ENCODE measurements around the gene ITGA1. TPM values are rescaled to one million over a fixed set of nuclear protein-coding genes. Genes with fewer than 3 reads are reported as not detected.

The ITGA1 gene
- total RNA-seq, 2 experiments from 2014 or later = not detected

DNA sequence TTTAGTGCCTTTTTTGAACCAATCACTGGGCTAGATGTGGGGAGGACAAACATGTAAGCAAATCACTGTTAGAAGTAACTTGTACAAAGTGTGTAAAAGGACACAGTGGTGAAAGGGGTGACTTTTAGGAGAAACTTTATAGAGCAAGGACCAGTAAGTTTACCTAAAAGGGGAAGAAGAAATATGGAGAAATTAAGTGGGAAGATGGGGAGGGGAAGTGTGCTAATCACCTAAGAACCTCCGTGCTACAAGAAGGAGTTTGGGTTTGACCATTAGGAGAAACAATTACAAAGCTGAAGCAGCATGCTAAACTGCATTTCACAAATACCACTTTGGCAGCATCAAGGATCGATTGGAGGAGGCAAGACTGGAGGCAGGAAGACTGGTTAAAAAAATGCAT lies 17.3 kb downstream of the ITGA1 start:
- H2AFZ ChIP-seq (ENCODE audit: low read length) = no peak overlapping the region
- ChIA-PET POLR2A (no interaction called here), CTCF (ENCODE audit: unreplicated experiment) (no interaction called here)
- TF ChIP-seq, protein P1, sequence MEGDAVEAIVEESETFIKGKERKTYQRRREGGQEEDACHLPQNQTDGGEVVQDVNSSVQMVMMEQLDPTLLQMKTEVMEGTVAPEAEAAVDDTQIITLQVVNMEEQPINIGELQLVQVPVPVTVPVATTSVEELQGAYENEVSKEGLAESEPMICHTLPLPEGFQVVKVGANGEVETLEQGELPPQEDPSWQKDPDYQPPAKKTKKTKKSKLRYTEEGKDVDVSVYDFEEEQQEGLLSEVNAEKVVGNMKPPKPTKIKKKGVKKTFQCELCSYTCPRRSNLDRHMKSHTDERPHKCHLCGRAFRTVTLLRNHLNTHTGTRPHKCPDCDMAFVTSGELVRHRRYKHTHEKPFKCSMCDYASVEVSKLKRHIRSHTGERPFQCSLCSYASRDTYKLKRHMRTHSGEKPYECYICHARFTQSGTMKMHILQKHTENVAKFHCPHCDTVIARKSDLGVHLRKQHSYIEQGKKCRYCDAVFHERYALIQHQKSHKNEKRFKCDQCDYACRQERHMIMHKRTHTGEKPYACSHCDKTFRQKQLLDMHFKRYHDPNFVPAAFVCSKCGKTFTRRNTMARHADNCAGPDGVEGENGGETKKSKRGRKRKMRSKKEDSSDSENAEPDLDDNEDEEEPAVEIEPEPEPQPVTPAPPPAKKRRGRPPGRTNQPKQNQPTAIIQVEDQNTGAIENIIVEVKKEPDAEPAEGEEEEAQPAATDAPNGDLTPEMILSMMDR (conservative IDR thresholded peaks at IDR 0.05; ENCODE audit: low read length) = no peak
- no peak for TF ChIP-seq EZH2phosphoT487 (IDR thresholded peaks at IDR 0.05; ENCODE audit: borderline replicate concordance, low read depth, low read length)
- no peak overlapping the region for H3K4me2 ChIP-seq (ENCODE audit: low read length)
- H3K9me2 ChIP-seq (ENCODE audit: insufficient read depth, low read length) = no peaks in the 10 kb centered on the region
- H3K9me3 ChIP-seq (ENCODE audit: low read length) = no peaks in the 10 kb centered on the region
- peaks cover 41% of the 10 kb centered on the region for H3K36me3 ChIP-seq (ENCODE audit: insufficient read depth, low read length)
- intact Hi-C loops (cut with micrococcal nuclease; ENCODE audit: unreplicated experiment) = no loop called here
- peaks cover 33% of the 10 kb centered on the region for H4K20me1 ChIP-seq (ENCODE audit: insufficient read depth, low read length)
- no peak overlapping the region for H3K27ac ChIP-seq (ENCODE audit: low read depth, low read length, poor library complexity, severe bottlenecking)
- no TSS peak for BruUV-seq (replicated peaks)
- H3K79me2 ChIP-seq (ENCODE audit: insufficient read depth, low read depth, low read length) = peaks cover 49% of the 10 kb centered on the region
- H3K4me1 ChIP-seq (ENCODE audit: insufficient read depth, low read length, poor library complexity, severe bottlenecking) = peaks cover 12% of the 10 kb centered on the region
- no peak for DNase-seq (ENCODE audit: low spot score)
- no peak overlapping the region for H3K4me3 ChIP-seq (ENCODE audit: low read depth, low read length, poor library complexity, severe bottlenecking)

DNA sequence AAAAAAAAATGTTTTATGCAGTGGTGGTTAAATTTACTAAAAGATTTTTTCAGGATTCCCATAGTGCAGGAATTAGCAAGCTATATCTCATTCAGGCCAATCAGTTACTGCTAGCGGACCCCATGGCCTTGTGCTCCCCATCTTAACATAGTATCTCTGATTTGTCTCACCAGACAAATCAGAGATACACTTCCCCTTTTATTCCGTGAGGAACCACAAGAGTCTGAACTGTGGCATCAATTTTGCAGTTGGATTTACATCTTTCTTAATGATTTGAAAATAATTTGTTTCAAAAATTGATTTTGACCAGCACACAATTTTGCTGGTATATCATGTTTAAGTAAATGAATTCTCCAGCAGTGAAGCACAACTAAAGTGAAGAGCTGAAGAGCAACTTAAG lies 17.9 kb downstream of the ITGA1 start:
- POLR2A ChIA-PET = no interaction called here
- intact Hi-C loops (cut with micrococcal nuclease; ENCODE audit: unreplicated experiment) = no loop called here
- no peaks in the 10 kb centered on the region for H3K9me2 ChIP-seq (ENCODE audit: insufficient read depth, low read length)
- peaks cover 12% of the 10 kb centered on the region for H3K4me1 ChIP-seq (ENCODE audit: insufficient read depth, low read length, poor library complexity, severe bottlenecking)
- no TSS peak for BruUV-seq (replicated peaks)
- H3K9me3 ChIP-seq (ENCODE audit: low read length) = no peaks in the 10 kb centered on the region
- H3K36me3 ChIP-seq (ENCODE audit: insufficient read depth, low read length) = peaks cover 41% of the 10 kb centered on the region
- H3K27ac ChIP-seq (ENCODE audit: low read depth, low read length, poor library complexity, severe bottlenecking) = no peak overlapping the region
- no peak for DNase-seq (ENCODE audit: low spot score)
- no peak overlapping the region for H3K4me2 ChIP-seq (ENCODE audit: low read length)
- CTCF ChIA-PET (ENCODE audit: unreplicated experiment) = no interaction called here
- TF ChIP-seq EZH2phosphoT487 (IDR thresholded peaks at IDR 0.05; ENCODE audit: borderline replicate concordance, low read depth, low read length) = no peak
- TF ChIP-seq, protein P1 (conservative IDR thresholded peaks at IDR 0.05; ENCODE audit: low read length) = no peak
- H3K79me2 ChIP-seq (ENCODE audit: insufficient read depth, low read depth, low read length) = peaks cover 45% of the 10 kb centered on the region
- H2AFZ ChIP-seq (ENCODE audit: low read length) = no peak overlapping the region
- H4K20me1 ChIP-seq (ENCODE audit: insufficient read depth, low read length) = peaks cover 33% of the 10 kb centered on the region
- no peak overlapping the region for H3K4me3 ChIP-seq (ENCODE audit: low read depth, low read length, poor library complexity, severe bottlenecking)

DNA sequence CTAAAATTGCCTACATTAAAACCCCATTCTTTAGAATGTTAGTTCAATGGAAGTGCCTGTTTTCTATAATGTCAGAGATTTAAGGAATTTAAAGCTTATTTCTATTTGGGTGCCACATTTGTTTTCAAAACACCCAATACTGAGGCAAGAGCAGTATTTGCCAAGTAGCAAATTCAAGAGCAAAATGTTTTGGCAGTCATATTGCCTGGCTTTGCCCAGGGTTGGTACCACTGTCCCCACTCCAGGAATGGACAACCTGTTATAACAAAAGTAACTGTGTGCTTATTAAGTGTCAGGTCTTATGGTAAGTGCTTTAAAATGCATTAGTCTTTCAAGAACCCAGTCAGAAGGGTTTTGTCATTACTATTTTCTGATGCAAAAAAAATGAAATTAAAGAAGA lies 19.3 kb downstream of the ITGA1 start:
- no peak overlapping the region for H2AFZ ChIP-seq (ENCODE audit: low read length)
- no TSS peak for BruUV-seq (replicated peaks)
- H3K79me2 ChIP-seq (ENCODE audit: insufficient read depth, low read depth, low read length) = peaks cover 31% of the 10 kb centered on the region
- no peak overlapping the region for H3K27ac ChIP-seq (ENCODE audit: low read depth, low read length, poor library complexity, severe bottlenecking)
- no peak overlapping the region for H3K4me2 ChIP-seq (ENCODE audit: low read length)
- no peaks in the 10 kb centered on the region for H3K9me2 ChIP-seq (ENCODE audit: insufficient read depth, low read length)
- H3K4me1 ChIP-seq (ENCODE audit: insufficient read depth, low read length, poor library complexity, severe bottlenecking) = peaks cover 12% of the 10 kb centered on the region
- H4K20me1 ChIP-seq (ENCODE audit: insufficient read depth, low read length) = peaks cover 20% of the 10 kb centered on the region
- ChIA-PET CTCF (ENCODE audit: unreplicated experiment) (no interaction called here), POLR2A (interaction anchor here (2.4 kb wide), 1 partner anchor 8 kb away, joined by 6 read pairs; no protein-coding TSS in a partner anchor)
- no peak for DNase-seq (ENCODE audit: low spot score)
- peaks cover 33% of the 10 kb centered on the region for H3K36me3 ChIP-seq (ENCODE audit: insufficient read depth, low read length)
- H3K4me3 ChIP-seq (ENCODE audit: low read depth, low read length, poor library complexity, severe bottlenecking) = no peak overlapping the region
- TF ChIP-seq, protein P1 (conservative IDR thresholded peaks at IDR 0.05; ENCODE audit: low read length) = no peak
- no peaks in the 10 kb centered on the region for H3K9me3 ChIP-seq (ENCODE audit: low read length)
- intact Hi-C loops (cut with micrococcal nuclease; ENCODE audit: unreplicated experiment) = no loop called here

Data from OCI-LY7 (cell line).